HEK293 (cell line): Measurements from ENCODE around the gene CKS1B.
A peak's percentile ranks its signal among the peaks of the same experiment; 100 is the strongest.

Experiments used
- GLI4 ChIP-seq: fragments of 450-650 bp; formaldehyde crosslinking; IDR thresholded peaks from 2 replicates; pipeline ENCODE4 v1.5.1; 2016; ENCODE audit warnings: missing biosample characterization, missing genetic modification characterization
- GLIS1 ChIP-seq: fragments of 450-650 bp; formaldehyde crosslinking; IDR thresholded peaks from 2 replicates; pipeline ENCODE4 v1.5.1; 2016; ENCODE audit warnings: missing biosample characterization, missing genetic modification characterization
- KLF9 ChIP-seq: fragments of 450-650 bp; formaldehyde crosslinking; IDR thresholded peaks from 2 replicates; pipeline ENCODE4 v1.5.1; 2016; ENCODE audit warnings: missing biosample characterization, missing genetic modification characterization, low read depth
- SCRT2 ChIP-seq: fragments of 450-650 bp; formaldehyde crosslinking; IDR thresholded peaks from 2 replicates; pipeline ENCODE4 v1.5.1; 2016; ENCODE audit warnings: missing biosample characterization, missing genetic modification characterization
- SP3 ChIP-seq: fragments of 450-650 bp; formaldehyde crosslinking; IDR thresholded peaks from 2 replicates; pipeline ENCODE4 v1.5.1; 2016; ENCODE audit warnings: missing biosample characterization, missing genetic modification characterization
- ZBTB20 ChIP-seq: fragments of 450-650 bp; formaldehyde crosslinking; IDR thresholded peaks from 2 replicates; pipeline ENCODE4 v1.5.1; 2016; ENCODE audit warnings: missing biosample characterization, missing genetic modification characterization
- ZNF221 ChIP-seq: fragments of 450-650 bp; formaldehyde crosslinking; IDR thresholded peaks from 2 replicates; pipeline ENCODE4 v1.5.1; 2017; ENCODE audit warnings: missing biosample characterization, missing genetic modification characterization, borderline replicate concordance
- ZNF391 ChIP-seq: fragments of 450-650 bp; formaldehyde crosslinking; IDR thresholded peaks from 2 replicates; pipeline ENCODE4 v1.5.1; 2016; ENCODE audit warnings: low read depth, missing biosample characterization, missing genetic modification characterization, borderline replicate concordance
- ZNF513 ChIP-seq: fragments of 450-650 bp; IDR thresholded peaks from 2 replicates; pipeline ENCODE4 v1.5.1; 2018; ENCODE audit warnings: missing biosample characterization, missing genetic modification characterization
- ZNF561 ChIP-seq: fragments of 450-650 bp; IDR thresholded peaks from 2 replicates; pipeline ENCODE4 v1.5.1; 2018; ENCODE audit warnings: missing biosample characterization, missing genetic modification characterization, borderline replicate concordance
- ZNF658 ChIP-seq: fragments of 450-650 bp; formaldehyde crosslinking; IDR thresholded peaks from 2 replicates; pipeline ENCODE4; 2016; ENCODE audit warnings: missing biosample characterization, missing genetic modification characterization
- ZNF664 ChIP-seq: fragments of 450-650 bp; formaldehyde crosslinking; IDR thresholded peaks from 2 replicates; pipeline ENCODE4 v1.5.1; 2016; ENCODE audit warnings: missing biosample characterization, missing genetic modification characterization
- ZNF704 ChIP-seq: fragments of 450-650 bp; formaldehyde crosslinking; IDR thresholded peaks from 2 replicates; pipeline ENCODE4 v1.5.1; 2016; ENCODE audit warnings: missing biosample characterization, missing genetic modification characterization
- ZNF747 ChIP-seq: fragments of 450-650 bp; formaldehyde crosslinking; IDR thresholded peaks from 2 replicates; pipeline ENCODE4 v1.5.1; 2016; ENCODE audit warnings: missing biosample characterization, missing genetic modification characterization
- ZNF843 ChIP-seq: fragments of 450-650 bp; formaldehyde crosslinking; IDR thresholded peaks from 2 replicates; pipeline ENCODE4 v1.5.1; 2016; ENCODE audit warnings: missing biosample characterization, missing genetic modification characterization
- TF ChIP-seq, protein P1 (sequence below): fragments of 450-650 bp; formaldehyde crosslinking; IDR thresholded peaks from 2 replicates; pipeline ENCODE4 v1.5.1; 2016; ENCODE audit warnings: missing biosample characterization, missing genetic modification characterization
- TF ChIP-seq, protein P2 (sequence below): fragments of 450-650 bp; formaldehyde crosslinking; IDR thresholded peaks from 2 replicates; pipeline ENCODE4 v1.5.1; 2017; ENCODE audit warnings: missing biosample characterization, missing genetic modification characterization
- TF ChIP-seq, protein P3 (sequence below): fragments of 450-650 bp; formaldehyde crosslinking; IDR thresholded peaks from 2 replicates; pipeline ENCODE4 v1.5.1; 2017; ENCODE audit warnings: missing biosample characterization, missing genetic modification characterization
- TF ChIP-seq, protein P4 (sequence below): fragments of 450-650 bp; formaldehyde crosslinking; IDR thresholded peaks from 2 replicates; pipeline ENCODE4 v1.5.1; 2016; ENCODE audit warnings: missing biosample characterization, missing genetic modification characterization
- TF ChIP-seq, protein P5 (sequence below): fragments of 450-650 bp; formaldehyde crosslinking; IDR thresholded peaks from 2 replicates; pipeline ENCODE4 v1.5.0; 2017; ENCODE audit warnings: missing biosample characterization, missing genetic modification characterization, borderline replicate concordance

The CKS1B gene

DNA sequence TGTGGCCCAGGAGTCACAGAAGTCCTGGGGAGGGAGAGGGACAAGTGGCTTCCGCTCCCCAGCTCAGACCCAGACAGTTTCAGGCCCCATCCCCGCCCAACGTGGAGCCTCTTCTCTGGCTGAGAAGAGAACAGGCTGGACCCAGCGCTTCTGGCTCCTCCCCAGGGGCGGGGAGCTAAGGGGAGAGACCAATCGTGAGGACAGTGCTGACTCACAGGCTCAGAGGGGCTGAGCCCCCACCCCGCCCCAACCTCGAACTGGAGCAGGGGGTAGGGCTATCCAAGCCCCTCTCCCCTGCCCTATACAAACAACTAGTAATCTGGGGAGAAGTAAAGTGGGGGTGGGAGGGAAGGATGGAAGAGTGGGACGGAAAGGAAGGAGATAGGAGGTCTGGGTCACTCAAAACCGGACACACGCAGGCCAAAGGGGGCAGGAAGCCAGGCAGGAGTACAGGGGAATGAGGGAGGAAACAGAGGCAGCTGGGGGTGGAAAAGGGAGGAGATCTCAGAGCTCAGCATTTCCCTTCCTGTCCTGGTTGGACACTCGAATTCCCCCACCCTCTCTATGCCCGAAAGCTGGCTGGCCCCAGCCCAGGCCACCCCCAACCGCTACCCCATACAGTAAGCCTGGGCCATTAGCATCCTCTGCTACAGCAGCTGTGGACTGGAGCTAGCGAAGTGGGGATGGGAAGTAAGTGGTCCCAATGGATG is 3.7 kb upstream of the CKS1B start, which contains the start of gene SHC1 (continued):
- no peak for TF ChIP-seq ZNF513
- no peak for TF ChIP-seq ZNF704 (tag by site-specific recombination)
- TF ChIP-seq, protein P1, sequence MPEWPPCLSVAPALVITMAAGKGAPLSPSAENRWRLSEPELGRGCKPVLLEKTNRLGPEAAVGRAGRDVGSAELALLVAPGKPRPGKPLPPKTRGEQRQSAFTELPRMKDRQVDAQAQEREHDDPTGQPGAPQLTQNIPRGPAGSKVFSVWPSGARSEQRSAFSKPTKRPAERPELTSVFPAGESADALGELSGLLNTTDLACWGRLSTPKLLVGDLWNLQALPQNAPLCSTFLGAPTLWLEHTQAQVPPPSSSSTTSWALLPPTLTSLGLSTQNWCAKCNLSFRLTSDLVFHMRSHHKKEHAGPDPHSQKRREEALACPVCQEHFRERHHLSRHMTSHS = no peak
- TF ChIP-seq, protein P2, sequence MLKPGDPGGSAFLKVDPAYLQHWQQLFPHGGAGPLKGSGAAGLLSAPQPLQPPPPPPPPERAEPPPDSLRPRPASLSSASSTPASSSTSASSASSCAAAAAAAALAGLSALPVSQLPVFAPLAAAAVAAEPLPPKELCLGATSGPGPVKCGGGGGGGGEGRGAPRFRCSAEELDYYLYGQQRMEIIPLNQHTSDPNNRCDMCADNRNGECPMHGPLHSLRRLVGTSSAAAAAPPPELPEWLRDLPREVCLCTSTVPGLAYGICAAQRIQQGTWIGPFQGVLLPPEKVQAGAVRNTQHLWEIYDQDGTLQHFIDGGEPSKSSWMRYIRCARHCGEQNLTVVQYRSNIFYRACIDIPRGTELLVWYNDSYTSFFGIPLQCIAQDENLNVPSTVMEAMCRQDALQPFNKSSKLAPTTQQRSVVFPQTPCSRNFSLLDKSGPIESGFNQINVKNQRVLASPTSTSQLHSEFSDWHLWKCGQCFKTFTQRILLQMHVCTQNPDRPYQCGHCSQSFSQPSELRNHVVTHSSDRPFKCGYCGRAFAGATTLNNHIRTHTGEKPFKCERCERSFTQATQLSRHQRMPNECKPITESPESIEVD = no peak
- no peak for TF ChIP-seq SCRT2 (tag by site-specific recombination)
- peak; percentile 33; the same call in 1 of the 2 replicates for TF ChIP-seq KLF9 (tag by site-specific recombination)
- TF ChIP-seq GLI4 (tag by site-specific recombination) = no peak
- no peak for TF ChIP-seq ZNF561 (tag by site-specific recombination)
- TF ChIP-seq SP3 (tag by site-specific recombination) = peak; percentile 81
- no peak for TF ChIP-seq ZNF747 (tag by site-specific recombination)
- TF ChIP-seq ZNF391 (tag by site-specific recombination) = no peak
- TF ChIP-seq, protein P3, sequence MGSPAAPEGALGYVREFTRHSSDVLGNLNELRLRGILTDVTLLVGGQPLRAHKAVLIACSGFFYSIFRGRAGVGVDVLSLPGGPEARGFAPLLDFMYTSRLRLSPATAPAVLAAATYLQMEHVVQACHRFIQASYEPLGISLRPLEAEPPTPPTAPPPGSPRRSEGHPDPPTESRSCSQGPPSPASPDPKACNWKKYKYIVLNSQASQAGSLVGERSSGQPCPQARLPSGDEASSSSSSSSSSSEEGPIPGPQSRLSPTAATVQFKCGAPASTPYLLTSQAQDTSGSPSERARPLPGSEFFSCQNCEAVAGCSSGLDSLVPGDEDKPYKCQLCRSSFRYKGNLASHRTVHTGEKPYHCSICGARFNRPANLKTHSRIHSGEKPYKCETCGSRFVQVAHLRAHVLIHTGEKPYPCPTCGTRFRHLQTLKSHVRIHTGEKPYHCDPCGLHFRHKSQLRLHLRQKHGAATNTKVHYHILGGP (tag by site-specific recombination) = no peak
- TF ChIP-seq, protein P4, sequence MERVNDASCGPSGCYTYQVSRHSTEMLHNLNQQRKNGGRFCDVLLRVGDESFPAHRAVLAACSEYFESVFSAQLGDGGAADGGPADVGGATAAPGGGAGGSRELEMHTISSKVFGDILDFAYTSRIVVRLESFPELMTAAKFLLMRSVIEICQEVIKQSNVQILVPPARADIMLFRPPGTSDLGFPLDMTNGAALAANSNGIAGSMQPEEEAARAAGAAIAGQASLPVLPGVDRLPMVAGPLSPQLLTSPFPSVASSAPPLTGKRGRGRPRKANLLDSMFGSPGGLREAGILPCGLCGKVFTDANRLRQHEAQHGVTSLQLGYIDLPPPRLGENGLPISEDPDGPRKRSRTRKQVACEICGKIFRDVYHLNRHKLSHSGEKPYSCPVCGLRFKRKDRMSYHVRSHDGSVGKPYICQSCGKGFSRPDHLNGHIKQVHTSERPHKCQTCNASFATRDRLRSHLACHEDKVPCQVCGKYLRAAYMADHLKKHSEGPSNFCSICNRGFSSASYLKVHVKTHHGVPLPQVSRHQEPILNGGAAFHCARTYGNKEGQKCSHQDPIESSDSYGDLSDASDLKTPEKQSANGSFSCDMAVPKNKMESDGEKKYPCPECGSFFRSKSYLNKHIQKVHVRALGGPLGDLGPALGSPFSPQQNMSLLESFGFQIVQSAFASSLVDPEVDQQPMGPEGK (tag by site-specific recombination) = peak; percentile 98
- TF ChIP-seq ZNF221 (tag by site-specific recombination) = no peak
- peak; percentile 85 for TF ChIP-seq GLIS1 (tag by site-specific recombination)
- TF ChIP-seq ZBTB20 (tag by site-specific recombination) = no peak
- TF ChIP-seq ZNF843 (tag by site-specific recombination) = no peak
- TF ChIP-seq ZNF664 (tag by site-specific recombination) = no peak
- TF ChIP-seq, protein P5, sequence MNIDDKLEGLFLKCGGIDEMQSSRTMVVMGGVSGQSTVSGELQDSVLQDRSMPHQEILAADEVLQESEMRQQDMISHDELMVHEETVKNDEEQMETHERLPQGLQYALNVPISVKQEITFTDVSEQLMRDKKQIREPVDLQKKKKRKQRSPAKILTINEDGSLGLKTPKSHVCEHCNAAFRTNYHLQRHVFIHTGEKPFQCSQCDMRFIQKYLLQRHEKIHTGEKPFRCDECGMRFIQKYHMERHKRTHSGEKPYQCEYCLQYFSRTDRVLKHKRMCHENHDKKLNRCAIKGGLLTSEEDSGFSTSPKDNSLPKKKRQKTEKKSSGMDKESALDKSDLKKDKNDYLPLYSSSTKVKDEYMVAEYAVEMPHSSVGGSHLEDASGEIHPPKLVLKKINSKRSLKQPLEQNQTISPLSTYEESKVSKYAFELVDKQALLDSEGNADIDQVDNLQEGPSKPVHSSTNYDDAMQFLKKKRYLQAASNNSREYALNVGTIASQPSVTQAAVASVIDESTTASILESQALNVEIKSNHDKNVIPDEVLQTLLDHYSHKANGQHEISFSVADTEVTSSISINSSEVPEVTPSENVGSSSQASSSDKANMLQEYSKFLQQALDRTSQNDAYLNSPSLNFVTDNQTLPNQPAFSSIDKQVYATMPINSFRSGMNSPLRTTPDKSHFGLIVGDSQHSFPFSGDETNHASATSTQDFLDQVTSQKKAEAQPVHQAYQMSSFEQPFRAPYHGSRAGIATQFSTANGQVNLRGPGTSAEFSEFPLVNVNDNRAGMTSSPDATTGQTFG (tag by site-specific recombination) = no peak
- no peak for TF ChIP-seq ZNF658 (tag by site-specific recombination)
